SK-N-SH (cell line): ENCODE data around the gene RNFT2. TPM values are rescaled to one million over a fixed set of nuclear protein-coding genes. Genes with fewer than 3 reads are reported as not detected.

ENCODE experiments used
- CTCF ChIA-PET: fragments of 300-600, 350-600 bp; formaldehyde crosslinking; extraction: SDS; loops from one replicate; lab custom pipeline; 2021; lab: Yijun Ruan, JAX
- POLR2A ChIA-PET: fragments of 350-600 bp; sonication (Branson Sonifier 250); formaldehyde crosslinking; extraction: SDS; loops from one replicate; lab custom pipeline; 2020; ENCODE audit warnings: antibody characterized with exemption, inconsistent platforms; lab: Yijun Ruan, JAX
- DNase-seq: peaks from one replicate; pipeline ENCODE4 v3.0.0; 2012
- H2AFZ ChIP-seq: fragments of 200-600 bp; sonication (generic); 2 replicates; pipeline ENCODE4 v1.8.1; 2016; ENCODE audit warnings: antibody characterized with exemption, mild to moderate bottlenecking, low read depth
- H3F3A ChIP-seq: fragments of 200-600 bp; sonication (generic); replicated peaks from 2 replicates; pipeline ENCODE3; 2016; ENCODE audit warnings: antibody characterized with exemption, mild to moderate bottlenecking; ENCODE audit not compliant: insufficient read depth
- H3K27ac ChIP-seq, 2 experiments: fragments of 200-500 bp in 1 of 2; fragments of 200-600 bp in 1 of 2; sonication (Bioruptor generic) in 1 of 2; sonication (generic), shearing (Covaris generic) in 1 of 2; 2 replicates each; pipeline versions ENCODE4 v1.5.1 to v1.6.1; 2014 to 2016; ENCODE audit warnings: low read depth in 2 of 2, inconsistent platforms in 1 of 2, low read length in 1 of 2, mild to moderate bottlenecking in 1 of 2, mixed read lengths in 1 of 2
- H3K27me3 ChIP-seq: fragments of 200-600 bp; sonication (generic), shearing (Covaris generic); 2 replicates; pipeline ENCODE4 v1.6.1; 2016; ENCODE audit warnings: mixed run types; ENCODE audit not compliant: insufficient read depth
- H3K36me3 ChIP-seq, 2 experiments: fragments of 200-500 bp in 1 of 2; fragments of 200-600 bp in 1 of 2; sonication (Bioruptor generic) in 1 of 2; sonication (generic) in 1 of 2; replicated peaks in 1 of 2; 2 replicates each; pipeline versions ENCODE3 to v1.5.1; 2014 to 2016; ENCODE audit warnings: low read length in 1 of 2, mild to moderate bottlenecking in 1 of 2; ENCODE audit not compliant: insufficient read depth in 2 of 2, control insufficient read depth in 1 of 2
- H3K4me1 ChIP-seq, 2 experiments: fragments of 200-500 bp in 1 of 2; fragments of 200-600 bp in 1 of 2; sonication (Bioruptor generic) in 1 of 2; sonication (generic), shearing (Covaris generic) in 1 of 2; 2 replicates each; pipeline versions ENCODE4 v1.5.1 to v1.6.1; 2014 to 2016; ENCODE audit warnings: low read depth in 1 of 2, low read length in 1 of 2, mixed run types in 1 of 2; ENCODE audit not compliant: insufficient read depth in 2 of 2, control insufficient read depth in 1 of 2
- H3K4me2 ChIP-seq: fragments of 200-600 bp; sonication (generic), shearing (Covaris generic); 2 replicates; pipeline ENCODE4 v1.6.1; 2017; ENCODE audit warnings: mixed run types
- H3K4me3 ChIP-seq, 2 experiments: fragments of 200-500 bp in 1 of 2; fragments of 200-600 bp in 1 of 2; sonication (Bioruptor generic) in 1 of 2; sonication (generic), shearing (Covaris generic) in 1 of 2; 2 replicates each; pipeline versions ENCODE4 v1.5.1 to v1.8.1; 2014 to 2016; ENCODE audit warnings: low read depth in 2 of 2, inconsistent platforms in 1 of 2, low read length in 1 of 2, mild to moderate bottlenecking in 1 of 2, mixed read lengths in 1 of 2, moderate library complexity in 1 of 2
- H3K79me2 ChIP-seq: fragments of 200-600 bp; sonication (generic); 2 replicates; pipeline ENCODE4 v1.8.1; 2017; ENCODE audit warnings: mild to moderate bottlenecking; ENCODE audit not compliant: insufficient read depth
- H3K9ac ChIP-seq: fragments of 200-600 bp; sonication (generic); 2 replicates; pipeline ENCODE4 v1.6.1; 2017; ENCODE audit warnings: mixed run types
- H3K9me2 ChIP-seq: fragments of 200-600 bp; sonication (generic); 2 replicates; pipeline ENCODE4 v1.6.1; 2017; ENCODE audit warnings: mixed run types
- H3K9me3 ChIP-seq: fragments of 200-600 bp; sonication (generic); 2 replicates; pipeline ENCODE4 v1.6.1; 2017; ENCODE audit warnings: mixed run types, mild to moderate bottlenecking, moderate library complexity
- H4K20me1 ChIP-seq: fragments of 200-600 bp; sonication (generic); 2 replicates; pipeline ENCODE4 v1.6.1; 2017; ENCODE audit warnings: mild to moderate bottlenecking, mixed run types; ENCODE audit not compliant: insufficient read depth
- ELF1 ChIP-seq: IDR thresholded peaks from 2 replicates; pipeline ENCODE4 v1.4.0; 2012
- FOXJ3 ChIP-seq: sonication (generic); formaldehyde crosslinking; IDR thresholded peaks from 2 replicates; pipeline ENCODE4 v1.5.1; 2020; ENCODE audit warnings: mild to moderate bottlenecking, missing genetic modification reagents
- GABPA ChIP-seq: IDR thresholded peaks from 2 replicates; pipeline ENCODE4 v1.4.0; 2012; ENCODE audit warnings: low read depth, mild to moderate bottlenecking
- MXI1 ChIP-seq: IDR thresholded peaks from 2 replicates; pipeline ENCODE4 v1.6.1; 2012; ENCODE audit warnings: mild to moderate bottlenecking, low read depth, low read length, improper control_type of control experiment
- NFIC ChIP-seq: IDR thresholded peaks from 2 replicates; pipeline ENCODE4 v1.4.0; 2012; ENCODE audit warnings: borderline replicate concordance
- POLR2AphosphoS5 ChIP-seq: IDR thresholded peaks from 2 replicates; pipeline ENCODE4 v1.6.1; 2012; ENCODE audit warnings: low read depth, low read length
- RAD21 ChIP-seq: IDR thresholded peaks from 2 replicates; pipeline ENCODE4 v1.6.1; 2012; ENCODE audit warnings: mild to moderate bottlenecking, low read length
- RFX5 ChIP-seq: IDR thresholded peaks from 2 replicates; pipeline ENCODE4 v1.6.1; 2012; ENCODE audit warnings: mild to moderate bottlenecking, improper control_type of control experiment, low read length
- RXRA ChIP-seq: IDR thresholded peaks from 2 replicates; pipeline ENCODE4 v1.4.0; 2012; ENCODE audit warnings: low read depth, mild to moderate bottlenecking, borderline replicate concordance
- TAF1 ChIP-seq: IDR thresholded peaks from 2 replicates; pipeline ENCODE4 v1.6.1; 2012; ENCODE audit warnings: low read depth, mild to moderate bottlenecking, low read length, moderate library complexity, borderline replicate concordance
- TCF12 ChIP-seq: IDR thresholded peaks from 2 replicates; pipeline ENCODE4 v1.4.0; 2012
- YY1 ChIP-seq: IDR thresholded peaks from 2 replicates; pipeline ENCODE4 v1.4.0; 2012; ENCODE audit warnings: low read depth, mild to moderate bottlenecking
- whole genome bisulfite sequencing: methylation state at CpG from one replicate; pipeline ENCODE4 v1.1.6; 2017; ENCODE audit warnings: low lambda C conversion rate; 5-methylcytosine and 5-hydroxymethylcytosine counted together
- polyA plus RNA-seq, 3 experiments: library from polyadenylated mRNA; depleted of rRNA; stranded (reverse); fragments of >200 nt; gene quantifications; 2 replicates each; pipeline ENCODE4 v1.2.3, GENCODE V29; 2012
- TF ChIP-seq, protein P1 (sequence below): fragments of 200-600 bp; sonication (generic); IDR thresholded peaks from 2 replicates; pipeline ENCODE4 v1.6.1; 2017; ENCODE audit warnings: antibody characterized with exemption, mild to moderate bottlenecking, moderate library complexity
- TF ChIP-seq, protein P2 (sequence below): fragments of 150-350 bp; IDR thresholded peaks from 2 replicates; pipeline ENCODE4 v1.6.1; 2017; ENCODE audit warnings: antibody characterized with exemption, low read length, low read depth, borderline replicate concordance
- TF ChIP-seq, protein P3 (sequence below): IDR thresholded peaks from 2 replicates; pipeline ENCODE4; 2012
- TF ChIP-seq, protein P4 (sequence below): IDR thresholded peaks from 2 replicates; pipeline ENCODE4 v1.4.0; 2012; ENCODE audit warnings: low read depth

Gene RNFT2
- polyA plus RNA-seq, 1 of the 3 experiments (the other 2 are of a cell fraction), result 3.8 TPM

DNA sequence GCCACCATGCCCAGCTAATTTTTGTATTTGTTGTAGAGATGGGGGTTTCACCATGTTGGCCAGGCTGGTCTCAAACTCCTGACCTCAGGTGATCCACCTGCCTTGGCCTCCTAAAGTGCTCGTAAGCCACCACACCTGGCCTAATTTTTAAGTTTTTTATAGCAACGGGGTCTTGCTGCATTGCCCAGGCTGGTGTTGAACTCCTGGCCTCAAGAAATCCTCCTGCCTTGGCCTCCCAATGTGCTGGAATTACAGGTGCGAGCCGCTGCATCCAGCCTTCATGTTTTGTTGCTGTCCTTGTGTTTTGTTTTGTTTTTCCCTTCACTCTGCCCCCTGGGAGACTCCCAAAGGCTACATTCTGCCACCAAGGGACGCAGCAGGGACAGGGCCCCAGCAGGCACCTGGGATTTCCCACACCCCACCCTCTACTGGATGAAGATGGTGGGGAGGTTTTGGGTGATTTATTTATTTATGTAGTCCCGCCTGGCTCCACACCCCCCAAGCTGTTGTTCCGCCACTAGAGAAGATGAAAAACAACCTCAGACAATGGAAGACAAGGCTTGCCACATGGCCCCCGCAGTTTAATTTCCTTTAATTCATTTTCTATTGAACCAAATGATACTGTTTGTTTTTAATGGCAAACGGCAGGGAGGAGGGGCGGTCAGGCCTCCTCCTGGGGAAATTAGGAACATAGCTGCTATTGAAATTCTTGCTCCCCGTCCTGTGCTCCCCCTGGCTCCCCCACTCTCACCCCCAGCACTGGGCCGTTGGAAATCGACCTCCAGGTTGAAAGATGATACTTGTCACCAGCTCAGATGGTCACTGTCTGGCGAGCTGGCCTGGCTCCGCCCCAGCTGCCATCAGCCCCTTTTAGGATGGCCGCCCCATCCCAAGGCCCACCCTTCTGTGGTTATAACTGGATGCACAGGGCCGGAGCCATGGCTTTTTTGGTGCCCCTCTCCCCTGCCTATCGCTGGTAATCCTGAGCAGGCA lies 70.3 kb downstream of the RNFT2 start:
- Histone ChIP-seq H3K9ac (no peak overlapping the region), H3F3A (no peaks in the 10 kb centered on the region), H3K9me2 (no peaks in the 10 kb centered on the region), H4K20me1 (no peaks in the 10 kb centered on the region), H3K27ac (no peak overlapping the region), H3K4me1 (no peaks in the 10 kb centered on the region), H3K4me2 (no peak overlapping the region), H3K9me3 (no peaks in the 10 kb centered on the region), H3K36me3 (no peaks in the 10 kb centered on the region), H2AFZ (no peak overlapping the region), H3K4me3 (no peak overlapping the region), H3K27me3 (no peaks in the 10 kb centered on the region), H3K79me2 (no peaks in the 10 kb centered on the region)
- TF ChIP-seq, protein P1, sequence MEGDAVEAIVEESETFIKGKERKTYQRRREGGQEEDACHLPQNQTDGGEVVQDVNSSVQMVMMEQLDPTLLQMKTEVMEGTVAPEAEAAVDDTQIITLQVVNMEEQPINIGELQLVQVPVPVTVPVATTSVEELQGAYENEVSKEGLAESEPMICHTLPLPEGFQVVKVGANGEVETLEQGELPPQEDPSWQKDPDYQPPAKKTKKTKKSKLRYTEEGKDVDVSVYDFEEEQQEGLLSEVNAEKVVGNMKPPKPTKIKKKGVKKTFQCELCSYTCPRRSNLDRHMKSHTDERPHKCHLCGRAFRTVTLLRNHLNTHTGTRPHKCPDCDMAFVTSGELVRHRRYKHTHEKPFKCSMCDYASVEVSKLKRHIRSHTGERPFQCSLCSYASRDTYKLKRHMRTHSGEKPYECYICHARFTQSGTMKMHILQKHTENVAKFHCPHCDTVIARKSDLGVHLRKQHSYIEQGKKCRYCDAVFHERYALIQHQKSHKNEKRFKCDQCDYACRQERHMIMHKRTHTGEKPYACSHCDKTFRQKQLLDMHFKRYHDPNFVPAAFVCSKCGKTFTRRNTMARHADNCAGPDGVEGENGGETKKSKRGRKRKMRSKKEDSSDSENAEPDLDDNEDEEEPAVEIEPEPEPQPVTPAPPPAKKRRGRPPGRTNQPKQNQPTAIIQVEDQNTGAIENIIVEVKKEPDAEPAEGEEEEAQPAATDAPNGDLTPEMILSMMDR, result no peak
- TF ChIP-seq RFX5, result no peak
- TF ChIP-seq RXRA, result no peak
- TF ChIP-seq YY1, result no peak
- no peak for TF ChIP-seq RAD21
- TF ChIP-seq, protein P2, sequence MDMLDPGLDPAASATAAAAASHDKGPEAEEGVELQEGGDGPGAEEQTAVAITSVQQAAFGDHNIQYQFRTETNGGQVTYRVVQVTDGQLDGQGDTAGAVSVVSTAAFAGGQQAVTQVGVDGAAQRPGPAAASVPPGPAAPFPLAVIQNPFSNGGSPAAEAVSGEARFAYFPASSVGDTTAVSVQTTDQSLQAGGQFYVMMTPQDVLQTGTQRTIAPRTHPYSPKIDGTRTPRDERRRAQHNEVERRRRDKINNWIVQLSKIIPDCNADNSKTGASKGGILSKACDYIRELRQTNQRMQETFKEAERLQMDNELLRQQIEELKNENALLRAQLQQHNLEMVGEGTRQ, result no peak
- TF ChIP-seq, protein P3, sequence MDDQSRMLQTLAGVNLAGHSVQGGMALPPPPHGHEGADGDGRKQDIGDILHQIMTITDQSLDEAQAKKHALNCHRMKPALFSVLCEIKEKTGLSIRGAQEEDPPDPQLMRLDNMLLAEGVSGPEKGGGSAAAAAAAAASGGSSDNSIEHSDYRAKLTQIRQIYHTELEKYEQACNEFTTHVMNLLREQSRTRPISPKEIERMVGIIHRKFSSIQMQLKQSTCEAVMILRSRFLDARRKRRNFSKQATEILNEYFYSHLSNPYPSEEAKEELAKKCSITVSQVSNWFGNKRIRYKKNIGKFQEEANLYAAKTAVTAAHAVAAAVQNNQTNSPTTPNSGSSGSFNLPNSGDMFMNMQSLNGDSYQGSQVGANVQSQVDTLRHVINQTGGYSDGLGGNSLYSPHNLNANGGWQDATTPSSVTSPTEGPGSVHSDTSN, result no peak
- TF ChIP-seq POLR2AphosphoS5, result no peak
- no peak for TF ChIP-seq MXI1
- no peak for TF ChIP-seq GABPA
- TF ChIP-seq NFIC, result no peak
- no peak for TF ChIP-seq FOXJ3 (CRISPR knock-in tag)
- no peak for TF ChIP-seq TAF1
- TF ChIP-seq TCF12, result no peak
- TF ChIP-seq, protein P4, sequence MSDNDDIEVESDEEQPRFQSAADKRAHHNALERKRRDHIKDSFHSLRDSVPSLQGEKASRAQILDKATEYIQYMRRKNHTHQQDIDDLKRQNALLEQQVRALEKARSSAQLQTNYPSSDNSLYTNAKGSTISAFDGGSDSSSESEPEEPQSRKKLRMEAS, result no peak
- TF ChIP-seq ELF1, result no peak
- no peak for DNase-seq
- CTCF ChIA-PET, result interaction anchor here (2.1 kb wide), 1 partner anchor 10 kb away, joined by 4 read pairs; no protein-coding TSS in a partner anchor
- WGBS, result 81% methylated on average over 14 of the region's 18 CpGs
- POLR2A ChIA-PET, result no interaction called here
